ENCODE results near the gene DLEC1.

DLEC1 gene

GRCh38 chr3:38136777-38137614 lies 98.0 kb downstream of the DLEC1 start, which contains the start of gene ACAA1:
Gene ACAA1 (minus strand): TSS chr3:38137127. CDS start chr3:38137035, 92 bp downstream.
- DNase-seq (ENCODE audit: low spot score): peak; percentile 98

GRCh38 chr3:38137615-38138348 lies 98.8 kb downstream of the DLEC1 start:
- DNase-seq (ENCODE audit: low spot score): no peak

DNA sequence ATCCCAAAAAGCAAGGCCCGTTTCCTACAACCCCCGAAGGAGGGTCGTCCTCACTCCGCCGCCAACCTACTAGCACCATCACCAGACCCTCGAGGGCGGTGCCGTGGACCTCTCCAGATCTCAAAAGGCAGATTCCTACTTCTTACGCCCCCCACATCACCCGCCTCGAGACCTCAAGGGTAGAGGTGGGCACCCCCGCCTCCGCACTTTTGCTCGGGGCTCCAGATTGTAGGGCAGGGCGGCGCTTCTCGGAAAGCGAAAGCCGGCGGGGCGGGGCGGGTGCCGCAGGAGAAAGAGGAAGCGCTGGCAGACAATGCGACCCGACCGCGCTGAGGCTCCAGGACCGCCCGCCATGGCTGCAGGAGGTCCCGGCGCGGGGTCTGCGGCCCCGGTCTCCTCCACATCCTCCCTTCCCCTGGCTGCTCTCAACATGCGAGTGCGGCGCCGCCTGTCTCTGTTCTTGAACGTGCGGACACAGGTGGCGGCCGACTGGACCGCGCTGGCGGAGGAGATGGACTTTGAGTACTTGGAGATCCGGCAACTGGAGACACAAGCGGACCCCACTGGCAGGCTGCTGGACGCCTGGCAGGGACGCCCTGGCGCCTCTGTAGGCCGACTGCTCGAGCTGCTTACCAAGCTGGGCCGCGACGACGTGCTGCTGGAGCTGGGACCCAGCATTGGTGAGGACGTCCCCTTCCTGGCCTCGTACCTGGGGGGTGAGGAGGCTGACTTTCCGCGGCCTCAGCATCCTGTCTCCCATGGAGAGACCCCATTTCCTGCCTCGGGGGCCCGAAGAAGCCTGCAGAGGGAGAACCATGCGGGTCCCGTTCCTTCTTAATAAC lies 99.6 kb downstream of the DLEC1 start, which contains the start of gene MYD88:
Gene MYD88 (plus strand): TSS at position 313 of the 842 bp plus-strand sequence. CDS start 40 bp downstream, at position 353.
- DNase-seq (ENCODE audit: low spot score): peak; percentile 80

DNA sequence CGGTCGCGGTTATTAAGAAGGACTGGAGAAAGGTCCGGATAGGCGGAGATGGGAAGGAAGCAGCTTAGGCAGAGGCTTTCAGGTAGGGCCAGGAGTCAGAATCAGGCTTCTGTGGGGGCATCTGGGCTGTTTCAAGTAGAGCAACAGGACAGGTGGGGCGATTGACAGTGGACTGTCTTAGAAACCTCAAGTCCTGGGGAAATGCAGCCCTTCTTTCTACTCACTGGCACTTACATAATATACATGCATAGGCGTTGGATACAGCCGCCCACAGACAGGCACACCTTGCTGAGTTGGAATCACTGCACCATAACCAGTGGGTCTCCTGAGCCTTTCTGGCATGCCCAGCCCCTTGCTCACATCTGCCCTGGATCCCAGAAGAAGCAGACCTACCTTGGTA lies 100.2 kb downstream of the DLEC1 start:
- DNase-seq (ENCODE audit: low spot score): no peak

DNA sequence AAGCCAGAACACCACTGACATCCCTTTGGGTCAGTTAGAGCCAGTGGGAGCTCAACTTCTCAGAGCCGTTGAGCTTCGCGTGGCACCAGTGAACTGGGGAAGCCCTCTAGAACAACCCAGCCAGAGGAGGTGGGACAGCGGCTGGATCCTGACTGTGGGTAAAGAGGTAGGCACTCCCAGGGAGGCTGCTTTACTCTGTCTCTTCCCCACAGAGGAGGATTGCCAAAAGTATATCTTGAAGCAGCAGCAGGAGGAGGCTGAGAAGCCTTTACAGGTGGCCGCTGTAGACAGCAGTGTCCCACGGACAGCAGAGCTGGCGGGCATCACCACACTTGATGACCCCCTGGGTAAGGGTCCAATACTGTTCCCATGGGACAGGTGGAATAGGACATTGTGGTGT lies 100.6 kb downstream of the DLEC1 start:
- DNase-seq (ENCODE audit: low spot score): no peak

DNA sequence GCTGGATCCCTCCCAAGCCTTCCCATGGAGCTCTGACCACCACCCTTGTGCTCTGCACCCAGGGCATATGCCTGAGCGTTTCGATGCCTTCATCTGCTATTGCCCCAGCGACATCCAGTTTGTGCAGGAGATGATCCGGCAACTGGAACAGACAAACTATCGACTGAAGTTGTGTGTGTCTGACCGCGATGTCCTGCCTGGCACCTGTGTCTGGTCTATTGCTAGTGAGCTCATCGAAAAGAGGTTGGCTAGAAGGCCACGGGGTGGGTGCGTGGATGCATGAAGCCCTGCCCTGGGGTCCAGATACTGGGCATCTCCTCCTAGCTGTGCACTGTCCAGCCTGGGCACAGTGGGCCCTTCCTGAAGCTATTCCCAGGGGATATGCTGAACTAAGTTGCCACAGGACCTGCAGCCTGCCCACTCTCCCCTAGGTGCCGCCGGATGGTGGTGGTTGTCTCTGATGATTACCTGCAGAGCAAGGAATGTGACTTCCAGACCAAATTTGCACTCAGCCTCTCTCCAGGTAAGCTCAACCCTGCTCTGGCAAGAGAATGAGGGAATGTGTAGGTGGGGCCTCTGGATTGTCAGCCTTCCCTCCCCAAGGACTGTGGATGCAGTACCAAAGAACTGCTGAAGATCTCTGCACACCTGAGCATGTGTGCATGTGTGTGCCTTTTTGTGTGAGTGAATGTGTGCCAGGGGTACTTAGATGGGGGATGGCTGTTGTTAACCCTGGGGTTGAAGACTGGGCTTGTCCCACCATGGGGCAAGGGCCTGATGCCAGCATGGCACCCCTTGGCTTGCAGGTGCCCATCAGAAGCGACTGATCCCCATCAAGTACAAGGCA lies 101.5 kb downstream of the DLEC1 start:
- DNase-seq (ENCODE audit: low spot score): no peak

- no peak for DNase-seq (ENCODE audit: low spot score)
Measured at GRCh38 chr3:38141173-38141951, 102.4 kb downstream of the DLEC1 start.

DNA sequence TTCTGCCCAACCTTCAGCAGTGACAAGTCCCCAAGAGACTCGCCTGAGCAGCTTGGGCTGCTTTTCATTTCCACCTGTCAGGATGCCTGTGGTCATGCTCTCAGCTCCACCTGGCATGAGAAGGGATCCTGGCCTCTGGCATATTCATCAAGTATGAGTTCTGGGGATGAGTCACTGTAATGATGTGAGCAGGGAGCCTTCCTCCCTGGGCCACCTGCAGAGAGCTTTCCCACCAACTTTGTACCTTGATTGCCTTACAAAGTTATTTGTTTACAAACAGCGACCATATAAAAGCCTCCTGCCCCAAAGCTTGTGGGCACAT lies 102.9 kb downstream of the DLEC1 start:
- DNase-seq (ENCODE audit: low spot score): no peak

DNA sequence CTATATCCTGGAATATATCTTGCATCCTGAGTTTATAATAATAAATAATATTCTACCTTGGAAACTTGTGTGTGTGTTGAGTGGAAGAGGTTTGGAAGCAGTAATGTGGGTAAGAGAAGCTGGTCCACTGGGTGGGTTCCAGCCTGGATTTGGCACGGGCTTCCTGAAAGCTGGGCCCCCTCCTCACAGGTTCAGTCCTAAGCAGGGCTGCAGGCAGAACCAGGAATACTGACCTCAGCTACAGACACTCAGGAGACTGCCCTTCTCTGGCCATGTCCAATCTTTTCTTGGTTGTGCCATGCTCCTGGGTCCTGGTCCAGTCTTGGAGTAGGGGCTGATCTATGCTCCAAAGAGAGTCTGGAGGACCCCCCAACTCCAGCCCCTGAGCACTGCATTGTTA lies 104.0 kb downstream of the DLEC1 start:
- no peak for DNase-seq (ENCODE audit: low spot score)

DNA sequence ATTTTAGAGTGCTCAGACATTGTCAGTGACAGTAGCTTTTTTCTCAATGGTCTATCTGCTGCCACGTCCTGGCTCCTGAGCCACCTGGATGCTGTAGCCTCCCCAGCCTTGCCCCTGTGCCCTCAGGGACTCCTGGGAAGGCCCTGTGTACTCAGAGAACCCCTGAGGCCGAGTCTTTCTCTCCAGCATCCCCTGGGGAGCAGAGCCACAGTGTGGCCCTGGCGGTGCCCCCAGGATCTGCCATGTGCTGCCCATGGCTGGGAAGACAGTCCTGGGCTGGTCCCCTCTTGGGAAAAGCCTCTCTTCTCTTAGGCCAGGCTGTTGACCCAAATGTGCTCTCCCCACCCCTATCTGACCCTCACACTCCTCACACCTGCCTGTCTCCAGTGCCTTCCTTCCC lies 104.5 kb downstream of the DLEC1 start:
- no peak for DNase-seq (ENCODE audit: low spot score)

DNA sequence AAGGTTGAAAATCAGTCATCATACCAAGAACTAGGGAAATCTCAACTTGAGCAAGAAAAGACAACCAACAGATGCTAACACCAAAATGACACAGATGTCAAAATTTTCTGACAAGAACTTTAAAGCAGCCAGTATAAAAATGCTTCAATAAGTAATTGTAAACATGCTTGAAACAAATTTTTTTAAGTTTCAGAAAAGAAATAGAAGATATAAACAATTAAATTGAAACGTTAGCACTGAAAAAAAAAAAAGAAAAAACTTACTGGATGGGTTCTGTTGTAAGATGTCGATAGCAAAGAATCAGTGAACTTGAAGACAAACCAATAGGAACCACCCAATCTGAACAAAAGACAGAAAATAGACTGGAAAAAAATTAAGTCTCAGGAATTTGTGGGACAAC lies 107.5 kb downstream of the DLEC1 start:
- no peak for DNase-seq (ENCODE audit: low spot score)

- no peak for DNase-seq (ENCODE audit: low spot score)
Measured at GRCh38 chr3:38147421-38147820, 108.4 kb downstream of the DLEC1 start.

GRCh38 chr3:38148311-38148882 lies 109.4 kb downstream of the DLEC1 start:
- DNase-seq (ENCODE audit: low spot score): no peak

GRCh38 chr3:38149708-38150107 lies 110.7 kb downstream of the DLEC1 start:
- DNase-seq (ENCODE audit: low spot score): no peak

DNA sequence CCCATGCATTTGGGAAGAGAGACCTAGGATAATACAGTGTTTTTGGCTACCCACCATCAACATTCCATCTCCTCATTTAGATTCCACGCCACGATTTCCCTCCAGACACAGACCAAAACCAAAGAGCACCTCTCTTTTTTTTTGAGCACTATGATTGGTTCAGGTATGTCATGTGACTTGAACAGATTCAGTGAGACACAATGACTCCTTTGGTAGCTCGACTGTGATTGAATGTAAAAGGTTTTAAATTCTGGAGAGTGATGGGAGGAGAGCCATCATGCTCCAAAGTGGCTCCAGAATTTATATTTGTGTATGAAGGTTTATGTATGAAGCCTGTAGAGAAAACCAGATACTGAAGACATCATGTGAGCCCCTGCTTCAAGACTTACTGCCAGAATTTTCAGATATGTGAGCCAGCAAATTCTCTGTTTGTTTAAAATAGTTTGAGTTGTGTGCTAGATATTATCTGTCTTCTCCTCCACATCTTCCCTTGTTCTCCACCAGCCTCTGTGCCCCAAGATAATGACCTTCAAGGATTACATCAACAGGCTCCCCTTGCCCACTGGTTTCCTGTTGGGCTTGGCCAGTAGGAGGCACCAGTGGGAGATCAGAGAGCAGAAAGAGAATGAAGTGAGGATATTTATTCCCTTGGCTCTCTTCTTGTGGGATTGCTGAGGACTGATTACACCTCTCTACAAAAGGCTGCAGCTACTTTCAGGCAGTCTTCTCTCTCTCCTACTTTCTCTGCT lies 111.9 kb downstream of the DLEC1 start:
- DNase-seq (ENCODE audit: low spot score): no peak

- DNase-seq (ENCODE audit: low spot score): peak; percentile 58
Measured at GRCh38 chr3:38151667-38152265, 112.8 kb downstream of the DLEC1 start.

GRCh38 chr3:38152609-38153008 lies 113.6 kb downstream of the DLEC1 start:
- DNase-seq (ENCODE audit: low spot score): no peak

- no peak for DNase-seq (ENCODE audit: low spot score)
Measured at GRCh38 chr3:38153221-38153620, 114.2 kb downstream of the DLEC1 start.

GRCh38 chr3:38154033-38154494 lies 115.1 kb downstream of the DLEC1 start:
- DNase-seq (ENCODE audit: low spot score): no peak
